Measurements from ENCODE around the gene INPP4B. TPM values are rescaled to one million over a fixed set of nuclear protein-coding genes. Genes with fewer than 3 reads are reported as not detected.

Gene INPP4B
- total and polyA plus RNA-seq, 7 donors: 1.5 to 16.8 (median 9.5) TPM

- intact Hi-C loops (cut with DNase I): no loop called here
- Histone ChIP-seq H3K27ac (no peak overlapping the region), H3K27me3 (ENCODE audit: insufficient read depth in 3 of 3, low read length in 2 of 3) (no peaks in the 10 kb centered on the region), H3K36me3 (ENCODE audit: insufficient read depth in 1 of 2, low read depth in 1 of 2) (no peaks in the 10 kb centered on the region), H3K4me3 (no peak overlapping the region), H3K9me3 (no peaks in the 10 kb centered on the region), H3K4me1 (no peaks in the 10 kb centered on the region)
- 74 to 81% (median 78%) methylated on average over 2 of the region's 2 CpGs for WGBS, 3 donors
- ATAC-seq (no peak), DNase-seq (no peak)
- TF ChIP-seq CTCF (IDR thresholded peaks at IDR 0.05): no peak
These were observed 523.1 kb downstream of the INPP4B start for GRCh38 chr4:142322996-142323395.

- H3K36me3 ChIP-seq (ENCODE audit: insufficient read depth in 1 of 2, low read depth in 1 of 2): no peaks in the 10 kb centered on the region
- WGBS, 3 donors: 65 to 70% (median 67%) methylated on average over 1 of the region's 1 CpG
- no peaks in the 10 kb centered on the region for H3K9me3 ChIP-seq
- DNase-seq (no peak), ATAC-seq (no peak)
- intact Hi-C loops (cut with DNase I): no loop called here
- no peaks in the 10 kb centered on the region for H3K4me1 ChIP-seq
- no peaks in the 10 kb centered on the region for H3K27me3 ChIP-seq (ENCODE audit: insufficient read depth in 3 of 3, low read length in 2 of 3)
- TF ChIP-seq CTCF (IDR thresholded peaks at IDR 0.05): no peak
- no peak overlapping the region for H3K27ac ChIP-seq
- H3K4me3 ChIP-seq: no peak overlapping the region
These were observed 527.8 kb downstream of the INPP4B start for GRCh38 chr4:142318280-142318679.

- Histone ChIP-seq H3K27me3 (ENCODE audit: insufficient read depth in 3 of 3, low read length in 2 of 3) (no peaks in the 10 kb centered on the region), H3K36me3 (ENCODE audit: insufficient read depth in 1 of 2, low read depth in 1 of 2) (no peaks in the 10 kb centered on the region), H3K27ac (no peak overlapping the region), H3K4me1 (no peaks in the 10 kb centered on the region), H3K4me3 (no peak overlapping the region), H3K9me3 (no peaks in the 10 kb centered on the region)
- no peak for TF ChIP-seq CTCF (IDR thresholded peaks at IDR 0.05)
- ATAC-seq (no peak), DNase-seq (no peak)
- intact Hi-C loops (cut with DNase I): no loop called here
- 99 to 100% (median 100%) methylated on average over 2 of the region's 2 CpGs for WGBS, 3 donors
These were observed 529.2 kb downstream of the INPP4B start for GRCh38 chr4:142316913-142317312.

GRCh38 chr4:142316025-142316424 lies 530.1 kb downstream of the INPP4B start:
- no peak for TF ChIP-seq CTCF (IDR thresholded peaks at IDR 0.05)
- no peak overlapping the region for H3K27ac ChIP-seq
- H3K4me1 ChIP-seq: no peaks in the 10 kb centered on the region
- WGBS, 3 donors: 52 to 82% (median 61%) methylated on average over 2 of the region's 2 CpGs
- H3K27me3 ChIP-seq (ENCODE audit: insufficient read depth in 3 of 3, low read length in 2 of 3): no peaks in the 10 kb centered on the region
- H3K9me3 ChIP-seq: no peaks in the 10 kb centered on the region
- no peak for ATAC-seq
- no peak for DNase-seq
- intact Hi-C loops (cut with DNase I): no loop called here
- no peak overlapping the region for H3K4me3 ChIP-seq
- no peaks in the 10 kb centered on the region for H3K36me3 ChIP-seq (ENCODE audit: insufficient read depth in 1 of 2, low read depth in 1 of 2)

GRCh38 chr4:142314686-142315085 lies 531.4 kb downstream of the INPP4B start:
- Histone ChIP-seq H3K27ac (no peak overlapping the region), H3K9me3 (no peaks in the 10 kb centered on the region), H3K4me1 (peaks cover 2% of the 10 kb centered on the region), H3K4me3 (no peak overlapping the region), H3K27me3 (ENCODE audit: insufficient read depth in 3 of 3, low read length in 2 of 3) (no peaks in the 10 kb centered on the region), H3K36me3 (ENCODE audit: insufficient read depth in 1 of 2, low read depth in 1 of 2) (no peaks in the 10 kb centered on the region)
- no peak for ATAC-seq
- intact Hi-C loops (cut with DNase I): no loop called here
- no peak for DNase-seq
- TF ChIP-seq CTCF (IDR thresholded peaks at IDR 0.05): no peak
- WGBS, 3 donors: 87 to 89% (median 87%) methylated on average over 7 of the region's 7 CpGs

Measured in psoas muscle (tissue), 8 donors.